ENCODE measurements around the gene EDC4.
A peak's percentile ranks its signal among the peaks of the same experiment; 100 is the strongest.

Gene EDC4

GRCh38 chr16:67878846-67879245 is 6.0 kb downstream of the EDC4 start:
- DNase-seq (ENCODE audit: low read depth in 2 of 2, low spot score in 1 of 2) = no peak

DNA sequence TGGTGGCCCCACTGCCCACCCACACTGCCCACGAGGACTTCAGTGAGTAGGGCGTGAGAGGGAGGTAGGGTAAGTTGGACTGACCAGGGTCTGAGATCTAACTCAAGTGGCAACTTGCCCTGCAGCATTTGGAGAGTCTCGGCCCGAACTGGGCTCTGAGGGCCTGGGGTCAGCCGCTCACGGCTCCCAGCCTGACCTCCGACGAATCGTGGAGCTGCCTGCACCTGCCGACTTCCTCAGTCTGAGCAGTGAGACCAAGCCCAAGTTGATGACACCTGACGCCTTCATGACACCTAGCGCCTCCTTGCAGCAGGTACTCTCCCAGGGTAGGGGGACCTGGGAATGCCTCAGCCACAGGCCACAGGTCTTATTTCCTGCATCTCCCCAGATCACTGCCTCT is 6.6 kb downstream of the EDC4 start:
- no peak for DNase-seq (ENCODE audit: low read depth in 2 of 2, low spot score in 1 of 2)

DNA sequence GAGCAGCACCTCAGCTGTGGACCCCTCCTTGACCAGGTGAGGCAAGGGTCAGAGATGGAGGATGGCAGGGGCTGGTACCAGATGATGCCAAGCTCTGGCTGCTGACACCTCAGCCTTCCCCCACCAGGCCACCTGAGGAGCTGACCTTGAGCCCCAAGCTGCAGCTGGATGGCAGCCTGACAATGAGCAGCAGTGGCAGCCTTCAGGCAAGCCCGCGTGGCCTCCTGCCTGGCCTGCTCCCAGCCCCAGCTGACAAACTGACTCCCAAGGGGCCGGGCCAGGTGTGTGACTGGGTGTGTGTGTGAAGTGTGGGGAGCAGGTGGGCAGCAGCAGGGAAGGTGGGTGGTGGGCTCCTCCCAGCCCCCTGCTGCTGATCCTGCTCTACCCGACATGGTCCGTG is 7.1 kb downstream of the EDC4 start:
- no peak for DNase-seq (ENCODE audit: low read depth in 2 of 2, low spot score in 1 of 2)

- no peak for DNase-seq (ENCODE audit: low read depth in 2 of 2, low spot score in 1 of 2)
Observed at GRCh38 chr16:67880584-67880983, 7.7 kb downstream of the EDC4 start.

GRCh38 chr16:67881621-67882161 is 8.8 kb downstream of the EDC4 start:
- no peak for DNase-seq (ENCODE audit: low read depth in 2 of 2, low spot score in 1 of 2)

- no peak for DNase-seq (ENCODE audit: low read depth in 2 of 2, low spot score in 1 of 2)
Observed at GRCh38 chr16:67882374-67883145, 9.7 kb downstream of the EDC4 start.

DNA sequence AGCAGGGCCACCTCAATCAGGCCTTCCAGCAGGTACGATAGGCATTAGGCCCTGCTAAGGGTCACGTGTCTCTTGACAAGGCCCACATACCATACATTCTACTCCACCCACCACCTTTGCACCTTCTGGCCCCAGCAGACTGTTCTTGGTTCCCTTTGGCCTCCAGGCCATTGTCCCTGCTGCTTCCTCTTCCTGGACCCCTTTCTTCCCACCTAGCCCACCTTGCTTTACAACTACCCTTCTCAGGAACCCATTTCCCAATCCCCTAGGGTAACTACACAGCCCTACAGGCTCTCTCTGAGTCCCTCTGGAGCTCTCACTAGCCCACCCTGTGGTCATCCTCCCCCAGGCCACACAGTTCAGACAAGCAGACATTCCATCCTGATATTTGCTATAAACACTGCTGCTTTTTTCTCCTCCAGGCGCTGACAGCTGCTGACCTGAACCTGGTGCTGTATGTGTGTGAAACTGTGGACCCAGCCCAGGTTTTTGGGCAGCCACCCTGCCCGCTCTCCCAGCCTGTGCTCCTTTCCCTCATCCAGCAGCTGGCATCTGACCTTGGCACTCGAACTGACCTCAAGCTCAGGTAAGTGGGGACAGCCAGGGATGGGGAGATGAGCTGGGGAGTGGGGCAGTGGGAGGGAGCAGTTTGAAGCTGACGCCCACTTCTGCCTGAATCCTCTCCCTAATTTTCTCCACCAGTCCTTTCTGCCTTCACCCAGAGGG is 10.5 kb downstream of the EDC4 start:
- DNase-seq (ENCODE audit: low read depth in 2 of 2, low spot score in 1 of 2) = no peak

GRCh38 chr16:67883872-67884261 is 11.0 kb downstream of the EDC4 start:
- DNase-seq (ENCODE audit: low read depth in 2 of 2, low spot score in 1 of 2) = peak; percentile 38 to 49

GRCh38 chr16:67884684-67885083 is 11.8 kb downstream of the EDC4 start, which contains the start of gene NRN1L:
Gene NRN1L (plus strand): TSS chr16:67884885. CDS start chr16:67884904, 19 bp downstream.
- no peak for DNase-seq (ENCODE audit: low read depth in 2 of 2, low spot score in 1 of 2)

DNA sequence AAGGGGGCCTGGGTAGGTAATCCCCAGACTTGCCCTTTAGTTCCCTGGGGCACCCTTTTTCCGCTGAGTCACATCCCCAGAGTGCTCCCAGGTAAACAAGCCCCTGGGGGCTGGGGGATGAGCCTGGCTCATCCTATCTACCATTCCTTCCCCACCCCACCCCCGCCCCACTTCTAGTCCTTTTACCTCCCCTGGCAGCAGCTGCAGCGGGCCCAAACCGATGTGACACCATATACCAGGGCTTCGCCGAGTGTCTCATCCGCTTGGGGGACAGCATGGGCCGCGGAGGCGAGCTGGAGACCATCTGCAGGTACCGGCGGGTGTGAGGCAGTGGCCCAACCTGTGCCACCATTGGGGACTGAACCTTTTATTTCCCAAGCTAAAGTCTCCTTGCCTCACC is 12.7 kb downstream of the EDC4 start:
- no peak for DNase-seq (ENCODE audit: low read depth in 2 of 2, low spot score in 1 of 2)

DNA sequence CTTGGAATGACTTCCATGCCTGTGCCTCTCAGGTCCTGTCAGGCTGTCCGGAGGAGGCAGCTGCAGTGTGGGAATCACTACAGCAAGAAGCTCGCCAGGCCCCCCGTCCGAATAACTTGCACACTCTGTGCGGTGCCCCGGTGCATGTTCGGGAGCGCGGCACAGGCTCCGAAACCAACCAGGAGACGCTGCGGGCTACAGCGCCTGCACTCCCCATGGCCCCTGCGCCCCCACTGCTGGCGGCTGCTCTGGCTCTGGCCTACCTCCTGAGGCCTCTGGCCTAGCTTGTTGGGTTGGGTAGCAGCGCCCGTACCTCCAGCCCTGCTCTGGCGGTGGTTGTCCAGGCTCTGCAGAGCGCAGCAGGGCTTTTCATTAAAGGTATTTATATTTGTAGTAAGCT is 13.1 kb downstream of the EDC4 start:
- no peak for DNase-seq (ENCODE audit: low read depth in 2 of 2, low spot score in 1 of 2)

- DNase-seq (ENCODE audit: low read depth in 2 of 2, low spot score in 1 of 2) = no peak
Observed at GRCh38 chr16:67886387-67886786, 13.5 kb downstream of the EDC4 start.

DNA sequence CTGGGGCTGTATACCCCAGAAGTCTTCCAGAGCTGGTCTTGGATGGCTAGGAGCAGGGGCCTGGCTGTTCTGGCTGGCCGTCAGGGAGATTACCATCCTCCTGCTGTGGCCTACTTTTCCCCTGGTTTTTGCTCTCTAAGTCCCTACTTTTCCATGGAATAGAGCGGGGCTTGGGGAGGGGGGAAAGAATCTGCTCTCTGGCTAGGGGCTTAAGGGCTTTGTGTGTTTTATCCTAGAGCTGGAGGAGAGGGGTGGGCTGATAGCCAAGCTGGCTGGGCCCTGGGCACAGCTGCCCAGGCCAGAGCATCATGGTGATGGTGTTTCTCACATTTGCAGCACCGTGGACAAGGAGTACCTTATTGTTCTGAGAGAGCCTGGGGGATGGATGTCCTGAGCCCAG is 15.5 kb downstream of the EDC4 start:
- no peak for DNase-seq (ENCODE audit: low read depth in 2 of 2, low spot score in 1 of 2)

DNA sequence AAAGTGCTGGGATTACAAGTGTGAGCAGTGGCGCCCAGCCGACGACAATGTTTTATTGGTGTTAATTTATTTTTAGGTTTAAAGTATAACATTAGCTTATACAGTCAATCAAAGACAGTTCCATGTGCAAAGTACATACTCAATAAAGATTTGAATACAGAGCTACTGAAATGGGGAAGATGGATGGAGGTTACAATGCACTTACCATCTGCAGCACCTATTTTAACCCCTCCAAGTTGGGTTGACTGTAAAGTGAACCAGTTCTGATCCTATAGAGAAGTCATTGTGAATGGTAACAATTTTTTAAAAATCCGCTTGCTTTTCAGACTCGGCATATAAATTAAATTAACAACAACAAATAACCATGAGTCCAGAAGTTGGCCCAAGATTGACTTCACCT is 19.5 kb downstream of the EDC4 start:
- no peak for DNase-seq (ENCODE audit: low read depth in 2 of 2, low spot score in 1 of 2)

GRCh38 chr16:67892899-67893742 is 20.3 kb downstream of the EDC4 start, which contains the start of gene PSKH1:
Gene PSKH1 (plus strand): TSS chr16:67893254. CDS start chr16:67908750, 15,496 bp downstream.
- peak; percentile 89 to 90 for DNase-seq (ENCODE audit: low read depth in 2 of 2, low spot score in 1 of 2)

GRCh38 chr16:67893743-67894399 is 21.0 kb downstream of the EDC4 start:
- no peak for DNase-seq (ENCODE audit: low read depth in 2 of 2, low spot score in 1 of 2)

DNA sequence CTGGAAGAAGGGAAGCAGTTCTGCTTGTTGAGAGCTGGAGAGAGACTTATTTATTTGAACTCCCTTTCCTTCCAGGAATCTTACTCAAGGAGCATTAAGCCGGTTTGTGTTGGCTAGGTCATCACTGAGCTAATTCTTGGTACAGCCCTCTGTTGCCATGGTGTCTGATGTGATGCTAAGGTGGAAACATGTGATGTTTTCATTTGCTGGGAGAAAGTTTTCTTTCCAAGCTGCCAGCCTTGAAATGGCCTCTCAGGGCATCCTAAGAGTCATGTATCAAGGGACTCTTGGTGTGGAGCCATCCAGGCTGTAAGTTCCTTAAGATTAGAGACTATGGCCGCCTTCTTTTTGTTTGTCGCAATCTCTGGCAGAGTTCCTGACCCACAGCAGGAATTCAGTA is 24.4 kb downstream of the EDC4 start:
- no peak for DNase-seq (ENCODE audit: low read depth in 2 of 2, low spot score in 1 of 2)

- DNase-seq (ENCODE audit: low read depth in 2 of 2, low spot score in 1 of 2) = no peak
Observed at GRCh38 chr16:67901734-67902133, 28.9 kb downstream of the EDC4 start.

DNA sequence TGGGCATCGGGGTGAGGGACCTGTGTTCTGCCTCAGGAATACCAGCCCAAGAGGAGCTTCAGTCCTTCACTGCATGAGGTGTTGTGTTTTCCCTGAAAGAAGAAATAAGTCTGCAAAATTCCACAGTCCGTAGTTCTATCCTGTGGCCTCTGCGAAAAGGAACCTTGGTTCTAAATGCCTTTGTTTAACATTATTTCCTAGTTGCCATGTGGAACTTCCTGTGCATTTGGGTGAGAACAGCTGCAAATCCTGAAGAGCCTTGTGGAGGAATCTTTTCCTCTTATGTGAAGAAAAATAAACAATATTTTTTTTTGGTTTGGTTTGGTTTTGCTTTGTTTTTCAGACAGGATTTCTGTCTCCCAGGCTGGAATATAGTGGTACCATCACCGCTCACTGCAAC is 30.0 kb downstream of the EDC4 start:
- no peak for DNase-seq (ENCODE audit: low read depth in 2 of 2, low spot score in 1 of 2)

- DNase-seq (ENCODE audit: low read depth in 2 of 2, low spot score in 1 of 2) = no peak
Observed at GRCh38 chr16:67907397-67908180, 34.7 kb downstream of the EDC4 start.
